ENCODE measurements around the gene AUP1.

DNA sequence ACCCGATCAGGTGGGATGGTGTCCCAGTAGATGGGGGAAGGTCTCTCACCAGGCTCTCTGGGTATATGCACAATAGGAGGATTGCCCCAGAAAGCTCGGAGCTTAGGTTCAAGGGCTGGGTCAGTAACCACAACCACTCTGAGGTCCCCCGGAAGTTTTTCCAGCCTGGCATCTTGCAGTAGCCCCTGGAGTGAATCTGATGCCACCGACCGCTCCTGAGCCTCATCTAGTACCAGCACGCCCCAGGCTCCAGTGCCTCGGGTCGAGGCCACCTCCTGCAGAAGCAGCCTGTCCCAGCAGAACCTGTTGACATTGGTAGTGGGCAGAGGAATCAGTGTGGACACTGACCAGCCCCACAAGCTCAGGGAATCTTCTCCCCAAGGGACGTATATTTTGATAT, 5.5 kb downstream of the AUP1 start:
- TF ChIP-seq POLR2AphosphoS5 (IDR thresholded peaks at IDR 0.05; ENCODE audit: borderline replicate concordance, low read depth, low read length) (no peak), EZH2 (IDR thresholded peaks at IDR 0.05) (no peak), FOXP2 (optimal IDR thresholded peaks at IDR 0.05; ENCODE audit: control extremely low read depth, extremely low read length, insufficient read depth) (no peak)
